ENCODE results near the gene RNF151.
"Not testable (repeated sequence)": the region's sequence is repeated elsewhere in the genome, so short reads cannot be mapped to it uniquely, and the experiment has no call there.

RNF151 gene

DNA sequence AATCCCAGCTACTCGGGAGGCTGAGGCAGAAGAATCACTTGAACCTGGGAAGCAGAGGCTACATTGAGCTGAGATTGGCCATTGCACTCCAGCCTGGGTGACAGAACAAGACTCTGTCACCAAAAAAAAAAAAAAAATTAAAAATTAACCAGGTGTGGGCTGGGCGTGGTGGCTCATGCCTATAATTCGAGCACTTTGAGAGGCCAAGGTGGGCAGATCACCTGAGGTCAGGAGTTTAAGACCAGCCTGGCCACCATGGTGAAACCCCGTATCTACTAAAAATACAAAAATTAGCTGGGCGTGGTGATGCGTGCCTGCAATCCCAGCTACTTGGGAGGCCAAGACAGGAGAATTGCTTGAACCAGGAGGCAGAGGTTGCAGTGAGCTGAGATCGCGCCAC lies 26.8 kb upstream of the RNF151 start:
- DNase-seq = not testable (repeated sequence)

DNA sequence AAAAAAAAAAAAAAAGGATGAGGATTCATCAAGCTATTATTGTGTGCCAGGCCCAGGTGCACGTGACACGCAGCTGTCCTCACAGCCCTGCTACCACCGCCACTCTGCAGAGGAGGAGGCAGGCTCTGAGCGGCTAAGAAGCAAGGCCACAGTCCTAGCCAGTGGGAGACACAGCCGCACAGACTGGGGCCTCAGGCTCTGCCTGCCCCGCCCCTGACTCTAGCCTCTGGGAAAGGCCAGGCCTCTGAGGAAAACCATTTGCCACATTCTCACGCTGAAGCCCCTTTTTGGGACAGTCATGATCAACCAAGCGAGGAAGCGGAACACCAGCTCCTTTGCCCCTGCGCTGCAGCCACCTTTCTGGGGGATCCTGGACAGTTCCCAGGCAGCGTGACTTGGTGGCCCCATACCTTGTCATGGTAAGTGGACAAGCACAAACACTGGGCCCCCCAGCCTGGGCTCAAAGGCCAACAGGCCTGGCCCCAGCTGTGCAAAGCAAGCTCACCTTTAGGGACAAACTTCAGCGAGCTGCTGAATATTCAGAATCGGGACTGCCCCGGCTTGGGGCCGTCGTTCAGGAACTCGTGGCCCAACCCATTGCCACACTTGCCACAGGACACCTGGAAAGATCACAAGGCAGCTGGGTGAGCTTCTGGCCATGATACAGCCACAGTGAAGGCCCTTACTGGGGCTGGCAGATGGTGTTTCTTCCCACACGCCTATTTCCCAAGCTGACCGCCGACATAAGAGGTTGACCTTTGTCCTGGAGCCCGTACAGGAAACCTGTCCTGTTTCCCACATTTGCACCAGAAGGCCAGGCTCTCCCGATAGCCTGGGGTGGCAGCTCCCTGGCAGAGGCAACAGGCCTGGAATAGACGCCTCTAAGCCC lies 26.1 kb upstream of the RNF151 start:
- DNase-seq = no peak

DNA sequence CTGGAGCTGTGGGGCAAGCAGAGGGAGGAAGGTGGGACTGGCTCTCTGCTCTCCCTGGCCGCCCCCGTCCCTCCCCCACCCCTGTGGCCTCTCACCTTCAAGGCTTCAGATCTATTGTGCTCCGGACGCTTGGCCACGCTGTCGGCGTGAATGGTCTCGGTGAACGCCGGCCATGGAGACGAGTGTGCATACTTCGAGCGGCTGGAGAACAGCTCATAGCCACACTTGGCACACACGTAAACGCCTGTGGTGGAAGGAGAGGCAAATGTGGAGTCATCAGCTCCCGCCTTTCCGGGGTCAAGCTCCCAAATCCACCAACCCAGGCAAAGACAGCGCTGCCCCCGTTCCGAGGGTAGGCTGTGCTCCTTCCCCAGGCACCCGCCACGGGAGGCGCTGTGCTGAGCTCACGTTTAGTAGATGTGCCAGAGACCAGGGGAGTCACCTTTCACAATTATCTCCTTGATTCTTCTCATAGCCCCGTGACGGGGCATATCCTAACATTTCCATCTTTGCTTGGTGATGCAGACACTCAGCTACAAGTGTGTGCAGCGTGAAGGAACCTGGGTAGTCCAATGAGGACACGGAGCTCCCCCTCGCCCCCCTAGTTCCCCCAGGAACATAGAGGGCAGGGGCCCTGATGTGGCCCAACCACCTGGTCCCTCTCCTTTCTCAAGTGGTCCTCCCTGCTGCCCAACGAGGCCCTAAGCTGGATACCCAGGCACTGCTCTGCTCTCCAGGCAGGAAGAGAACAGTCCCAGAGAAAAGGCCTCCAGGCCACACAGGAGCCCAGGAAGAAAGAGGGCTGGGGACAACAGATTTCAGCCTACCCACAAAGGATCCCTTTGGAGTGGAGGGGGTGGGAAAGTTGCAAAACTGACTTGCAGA lies 25.3 kb upstream of the RNF151 start:
- no peak for DNase-seq

DNA sequence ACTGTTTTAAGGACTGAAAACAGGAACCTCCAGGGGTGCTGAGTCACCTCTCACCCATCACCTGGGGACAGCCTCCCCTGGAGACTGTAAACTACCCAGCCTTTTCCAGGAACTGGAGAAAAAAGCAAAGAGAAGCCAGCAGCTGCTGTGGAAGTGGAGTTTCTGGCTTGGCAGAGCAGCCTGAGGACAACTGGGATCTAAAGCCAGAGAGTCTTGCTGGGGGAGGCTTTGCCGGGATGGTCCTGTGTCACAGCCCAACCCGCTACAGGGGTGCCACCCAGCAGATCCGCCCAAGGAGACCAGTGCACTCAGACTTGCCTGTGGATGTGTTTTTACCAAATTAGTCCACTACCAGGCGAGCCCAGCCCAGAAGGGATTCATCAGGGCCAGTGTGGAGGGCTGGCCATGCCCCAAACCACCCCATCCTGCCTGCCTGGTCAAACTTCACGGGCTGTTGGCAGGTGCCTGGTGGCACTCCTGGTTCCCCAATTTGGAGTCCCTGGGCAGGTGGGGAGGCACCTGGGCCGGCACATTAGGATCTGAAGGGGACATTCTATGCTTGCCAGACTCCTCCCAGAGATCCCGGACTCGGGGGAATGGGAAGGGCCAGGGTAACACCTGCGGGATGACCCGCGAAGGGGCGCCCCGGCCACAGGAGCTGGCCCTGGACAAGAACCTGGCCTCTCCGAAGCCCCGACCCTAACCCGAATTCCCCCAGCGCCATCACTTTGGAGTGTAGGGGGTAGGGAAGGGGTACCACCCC lies 24.4 kb upstream of the RNF151 start:
- DNase-seq = peak; percentile 54 to 71 (median 64)

DNA sequence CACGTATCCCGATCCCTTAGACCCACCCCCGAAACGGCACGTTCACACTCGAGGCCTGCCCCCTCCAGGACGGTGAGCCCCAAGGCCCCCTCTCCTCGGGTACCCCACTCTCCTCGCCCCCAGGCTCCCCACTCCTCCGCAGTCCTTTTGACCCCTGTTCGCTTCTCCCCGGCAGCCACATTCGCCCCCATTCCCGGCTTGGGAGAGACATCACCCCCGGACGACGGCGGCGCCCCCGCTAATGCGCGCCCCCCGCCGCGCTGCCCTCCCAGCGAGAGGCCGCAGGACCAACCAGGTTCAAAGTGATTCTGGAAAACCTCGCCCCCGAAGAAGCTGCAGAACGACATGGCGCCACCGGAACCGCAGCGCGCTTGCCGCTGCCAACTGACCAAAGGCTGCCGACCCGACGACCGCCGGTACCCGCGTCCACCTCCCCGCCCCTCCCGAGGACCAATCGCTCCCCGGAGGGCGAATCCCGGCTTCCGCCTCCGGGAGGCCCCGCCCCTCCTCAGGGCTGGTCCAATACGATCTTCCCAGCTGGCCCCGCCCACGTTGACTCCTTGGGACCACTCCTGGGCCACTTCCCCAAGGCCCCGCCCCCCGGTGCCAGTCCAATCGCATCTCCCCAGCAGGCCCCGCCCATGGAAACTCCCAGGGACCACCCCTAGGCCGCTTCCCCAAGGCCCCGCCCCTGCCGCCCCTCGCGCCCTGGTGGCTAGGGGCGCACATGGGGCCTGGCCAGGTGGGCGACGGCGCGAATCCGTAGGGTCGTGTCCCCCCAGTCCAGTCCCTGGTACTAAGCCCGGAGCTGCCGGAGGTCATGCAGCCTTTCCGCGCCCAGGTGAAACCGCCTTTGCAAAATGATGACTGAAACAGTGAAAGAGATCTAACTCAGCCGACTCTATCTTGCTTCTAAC lies 23.6 kb upstream of the RNF151 start, which contains the start of gene MSRB1:
Gene MSRB1, minus strand, starts transcription at position 390 of the 917 bp plus-strand sequence. Its CDS starts 43 bp downstream, at position 347.
- DNase-seq = peak; percentile 100

DNA sequence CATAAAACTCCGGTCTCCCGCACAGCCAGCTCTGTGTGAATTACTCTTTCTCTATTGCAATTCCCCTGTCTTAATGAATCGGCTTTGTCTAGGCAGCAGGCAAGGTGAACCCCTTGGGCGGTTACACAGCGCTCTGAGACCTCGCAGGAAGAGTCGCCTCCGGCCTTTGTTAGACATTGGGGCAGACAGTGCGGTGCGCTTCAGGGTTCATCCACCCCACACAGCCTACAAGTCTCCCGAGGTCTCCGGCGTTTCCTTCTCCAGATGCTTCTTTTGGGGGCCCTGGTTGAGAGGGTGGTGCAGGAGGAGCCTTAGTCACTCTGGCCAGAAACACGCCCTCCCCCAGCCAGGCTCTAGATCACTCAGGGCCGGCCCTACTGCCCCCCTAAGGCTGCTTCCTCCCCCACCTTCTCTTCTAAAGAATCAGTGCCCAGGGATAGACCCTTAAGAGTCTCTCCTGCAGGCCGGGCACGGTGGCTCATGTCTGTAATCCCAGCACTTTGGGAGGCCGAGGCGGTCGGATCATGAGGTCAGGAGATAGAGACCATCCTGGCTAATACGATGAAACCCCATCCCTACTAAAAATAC lies 21.9 kb upstream of the RNF151 start:
- DNase-seq = no peak

DNA sequence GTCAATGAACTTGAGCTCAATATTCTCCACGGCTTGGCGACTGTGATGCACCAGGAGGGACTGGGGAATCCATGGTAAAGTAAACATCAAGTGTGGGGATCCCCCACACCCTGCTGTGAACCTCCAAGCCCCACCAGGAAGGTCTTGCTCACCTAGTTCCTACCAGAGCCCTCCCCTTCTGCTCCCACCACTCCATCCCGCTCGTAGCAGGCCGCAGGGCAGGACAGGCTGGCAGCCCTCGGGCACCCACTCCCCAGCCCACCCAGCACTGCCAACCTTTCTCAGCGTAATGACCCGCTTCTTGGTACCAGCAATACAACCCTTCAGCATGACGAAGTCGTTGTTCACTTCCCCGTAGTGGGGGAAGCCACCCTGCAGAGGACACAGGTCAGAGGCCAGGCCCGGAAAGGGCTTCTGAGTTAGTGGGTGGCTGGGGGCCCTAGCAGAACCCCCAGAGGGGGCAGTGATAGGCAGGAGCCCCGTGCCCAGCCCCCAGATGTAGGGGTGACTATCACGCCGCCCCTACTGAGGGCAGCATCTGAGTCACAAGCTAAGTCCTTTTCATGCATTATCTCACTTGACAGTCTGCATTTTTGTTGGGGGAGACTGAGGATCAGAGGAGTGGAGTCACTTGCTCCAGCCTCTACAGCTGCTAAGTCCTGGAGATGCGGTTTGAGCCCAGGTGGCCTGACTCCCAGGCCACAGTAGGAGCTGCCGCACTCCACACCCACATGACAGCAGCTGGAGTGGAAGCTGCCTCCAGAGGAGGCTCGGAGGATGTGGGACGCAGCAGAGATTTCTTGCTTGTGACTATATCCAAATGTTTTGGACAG lies 20.9 kb upstream of the RNF151 start:
- no peak for DNase-seq

DNA sequence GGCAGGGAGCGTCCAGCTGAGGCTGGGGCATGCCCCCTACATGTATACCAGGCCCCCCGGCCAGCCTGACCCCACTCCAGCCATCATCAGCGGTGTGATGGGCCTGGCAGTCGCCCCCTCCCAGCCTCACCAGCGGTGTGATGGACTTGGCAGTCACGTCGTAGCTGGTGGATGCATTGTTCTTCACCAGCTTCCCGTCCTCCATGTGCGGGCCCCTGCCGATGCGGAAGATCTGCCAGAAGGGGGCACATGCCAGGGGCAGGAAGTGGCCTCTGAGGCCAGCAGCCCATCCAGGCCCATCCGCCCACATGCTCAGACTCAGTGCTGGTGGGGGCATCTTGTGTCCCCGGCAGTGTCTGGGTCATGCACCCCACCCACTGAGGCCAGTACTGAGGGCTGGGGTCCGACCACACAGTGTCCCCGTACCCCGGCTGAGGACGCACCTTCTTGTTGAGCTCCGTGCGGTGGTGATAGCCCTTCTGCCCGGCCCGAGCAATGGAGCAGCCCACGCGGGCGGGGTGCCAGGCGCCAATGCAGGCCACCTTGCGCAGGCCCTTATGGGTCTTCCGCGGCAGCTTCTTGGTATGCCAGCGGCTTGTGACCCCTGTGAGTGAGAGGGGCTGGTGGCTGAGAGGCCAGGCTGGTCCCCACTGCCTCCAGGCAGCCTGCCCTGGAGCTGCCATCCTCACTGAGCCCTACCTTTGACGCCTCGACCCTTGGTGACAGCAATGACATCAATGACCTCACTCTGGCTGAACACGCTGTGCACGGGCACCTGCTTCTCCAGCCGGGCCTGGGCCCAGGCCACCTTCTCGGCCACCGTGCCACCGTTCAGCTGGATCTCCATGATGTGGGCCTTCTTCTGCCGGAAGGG lies 19.9 kb upstream of the RNF151 start:
- no peak for DNase-seq

DNA sequence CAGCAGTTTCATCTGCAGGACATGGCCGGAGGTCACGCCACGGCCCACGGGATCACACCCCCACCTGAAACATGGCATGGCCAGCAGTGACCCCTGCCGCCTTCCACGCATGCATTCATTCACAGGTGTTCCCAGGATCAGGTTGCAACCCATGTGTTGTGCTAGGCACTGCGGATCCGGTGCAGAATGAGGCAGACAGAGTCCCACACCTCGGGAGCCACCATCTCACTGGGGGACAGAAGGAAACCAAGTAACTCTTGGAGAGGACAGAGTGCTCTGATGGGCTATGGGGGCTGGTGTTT lies 19.3 kb upstream of the RNF151 start:
- DNase-seq = no peak

DNA sequence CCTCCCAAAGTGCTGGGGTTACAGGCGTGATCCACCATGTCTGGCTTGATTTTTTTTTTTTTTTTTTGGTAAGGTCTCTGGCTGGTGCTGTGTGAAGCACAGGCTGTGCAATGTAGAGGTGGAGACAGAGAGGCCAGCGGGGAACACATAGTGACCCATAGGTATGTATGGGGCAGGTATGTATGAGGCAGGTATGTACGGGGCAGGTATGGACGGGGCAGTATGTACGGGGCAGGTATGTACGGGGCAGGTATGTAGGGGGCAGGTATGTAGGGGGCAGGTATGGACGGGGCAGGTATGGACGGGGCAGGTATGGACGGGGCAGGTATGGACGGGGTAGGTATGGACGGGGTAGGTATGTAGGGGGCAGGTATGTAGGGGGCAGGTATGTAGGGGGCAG lies 17.1 kb upstream of the RNF151 start:
- DNase-seq = no peak

DNA sequence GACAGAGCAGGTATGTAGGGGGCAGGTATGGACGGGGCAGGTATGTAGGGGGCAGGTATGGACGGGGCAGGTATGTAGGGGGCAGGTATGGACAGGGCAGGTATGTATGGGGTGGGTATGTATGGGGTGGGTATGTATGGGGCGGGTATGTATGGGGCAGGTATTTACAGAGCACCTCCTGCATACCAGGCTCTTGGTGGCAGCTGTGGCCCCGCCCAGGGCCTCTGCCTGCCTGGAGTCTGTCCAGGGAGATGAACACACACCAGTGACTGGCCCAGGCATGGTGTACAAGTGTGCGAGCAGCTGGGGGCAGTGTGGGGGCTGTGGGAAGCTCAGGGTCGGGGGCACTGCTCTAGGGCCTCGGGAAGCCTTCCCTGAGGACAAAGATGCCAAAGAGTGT lies 16.6 kb upstream of the RNF151 start:
- no peak for DNase-seq

DNA sequence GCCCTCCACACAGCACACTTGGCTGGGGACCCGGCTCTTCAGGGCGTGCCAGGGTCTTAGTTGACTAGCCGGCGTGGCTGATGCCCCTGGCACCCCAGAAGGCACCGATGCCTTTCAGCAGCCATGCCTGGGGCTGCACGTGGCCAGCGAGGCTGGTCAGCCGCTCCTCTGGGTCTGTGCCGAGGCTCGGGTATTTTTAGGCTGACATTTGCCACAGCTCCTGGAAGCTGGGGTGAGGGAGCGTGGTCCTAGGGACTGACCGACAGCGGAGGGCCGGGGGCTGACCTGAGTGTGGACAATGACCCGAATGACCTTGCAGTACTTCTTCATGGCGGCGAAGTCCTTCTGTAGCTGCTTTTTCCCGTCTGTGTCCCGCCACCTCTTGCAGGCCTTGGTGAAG lies 16.1 kb upstream of the RNF151 start:
- no peak for DNase-seq

DNA sequence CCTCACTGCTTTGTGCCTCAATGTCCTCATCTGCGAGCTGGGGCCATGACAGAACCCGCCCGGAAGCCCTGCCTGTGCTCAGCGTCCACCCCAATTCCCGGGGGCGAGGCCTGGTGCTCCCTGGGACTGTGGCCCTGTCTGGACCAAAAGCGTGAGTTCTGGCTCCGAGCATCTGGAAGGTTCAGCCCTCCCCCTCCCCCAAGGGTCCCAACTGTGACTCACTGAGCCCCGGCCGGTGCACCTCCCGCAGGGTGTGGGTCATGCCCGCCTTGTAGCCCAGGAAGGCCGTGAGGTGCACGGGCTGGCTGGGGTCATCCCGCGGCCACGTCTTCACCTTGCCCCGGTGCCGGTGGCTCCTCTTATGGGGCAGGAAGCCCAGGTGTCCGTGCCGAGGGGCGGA lies 12.9 kb upstream of the RNF151 start:
- no peak for DNase-seq

DNA sequence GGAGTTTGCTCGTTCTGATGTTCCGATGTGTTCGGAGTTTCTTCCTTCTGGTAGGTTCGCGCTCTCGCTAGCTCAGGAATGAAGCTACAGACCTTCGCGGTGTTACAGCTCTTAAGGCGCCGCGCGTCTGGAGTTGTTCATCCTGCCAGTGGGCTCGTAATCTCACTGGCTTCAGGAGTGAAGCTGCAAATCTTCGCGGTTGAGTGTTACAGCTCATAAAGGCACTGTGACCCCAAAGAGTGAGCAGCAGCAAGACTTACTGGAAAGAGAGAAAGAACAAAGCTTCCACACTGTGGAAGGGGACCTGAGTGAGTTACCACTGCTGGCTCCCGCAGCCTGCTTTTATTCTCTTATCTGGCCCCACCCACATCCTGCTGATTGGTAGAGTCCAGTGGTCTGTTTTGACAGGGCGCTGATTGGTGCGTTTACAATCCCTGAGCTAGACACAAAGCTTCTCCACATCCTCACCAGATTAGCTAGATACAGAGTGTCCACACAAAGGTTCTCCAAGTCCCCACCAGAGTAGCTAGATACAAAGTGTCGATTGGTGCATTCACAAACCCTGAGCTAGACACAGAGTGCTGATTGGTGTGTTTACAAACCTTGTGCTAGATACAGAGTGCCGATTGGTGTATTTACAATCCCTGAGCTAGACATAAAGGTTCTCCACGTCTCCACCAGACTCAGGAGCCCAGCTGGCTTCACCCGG lies 9.1 kb upstream of the RNF151 start:
- DNase-seq = not testable (repeated sequence)

DNA sequence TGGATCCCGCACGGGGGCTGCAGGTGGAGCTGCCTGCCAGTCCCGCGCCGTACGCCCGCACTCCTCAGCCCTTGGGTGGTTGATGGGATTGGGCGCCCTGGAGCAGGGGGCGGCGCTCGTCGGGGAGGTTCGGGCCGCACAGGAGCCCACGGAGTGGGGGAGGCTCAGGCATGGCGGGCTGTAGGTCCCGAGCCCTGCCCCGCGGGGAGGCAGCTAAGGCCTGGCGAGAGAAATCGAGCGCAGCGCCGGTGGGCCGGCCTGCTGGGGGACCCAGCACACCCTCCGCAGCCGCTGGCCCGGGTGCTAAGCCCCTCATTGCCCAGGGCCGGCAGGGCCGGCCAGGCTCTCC lies 8.5 kb upstream of the RNF151 start:
- not testable (repeated sequence) for DNase-seq

DNA sequence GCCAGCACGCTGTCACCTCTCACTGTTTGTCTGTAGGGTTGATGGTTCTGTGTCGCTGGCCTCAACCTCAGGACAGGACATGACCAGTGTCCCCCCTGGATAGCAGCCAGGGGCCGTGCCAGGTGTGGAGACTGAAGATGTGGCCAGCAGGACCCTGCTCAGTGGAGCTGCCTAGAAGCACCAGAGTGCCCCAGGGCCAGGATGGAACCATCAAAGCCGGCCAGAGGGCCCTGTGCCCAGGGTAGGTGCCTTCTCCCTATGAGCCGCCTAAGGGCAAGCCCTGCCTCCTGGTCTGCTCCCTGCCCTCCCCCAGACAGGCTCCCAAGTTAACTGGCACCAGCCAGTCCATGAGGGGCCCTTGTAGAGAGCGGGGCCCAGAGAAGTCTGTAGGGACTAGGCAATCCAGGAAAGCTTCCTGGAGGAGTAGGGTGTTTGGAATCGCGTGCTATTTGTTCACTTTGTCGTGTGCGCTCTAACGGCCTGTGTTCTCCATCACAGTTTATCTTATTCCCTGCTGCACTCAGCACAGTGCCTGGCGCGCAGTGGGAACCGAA lies 7.9 kb upstream of the RNF151 start:
- DNase-seq = no peak

DNA sequence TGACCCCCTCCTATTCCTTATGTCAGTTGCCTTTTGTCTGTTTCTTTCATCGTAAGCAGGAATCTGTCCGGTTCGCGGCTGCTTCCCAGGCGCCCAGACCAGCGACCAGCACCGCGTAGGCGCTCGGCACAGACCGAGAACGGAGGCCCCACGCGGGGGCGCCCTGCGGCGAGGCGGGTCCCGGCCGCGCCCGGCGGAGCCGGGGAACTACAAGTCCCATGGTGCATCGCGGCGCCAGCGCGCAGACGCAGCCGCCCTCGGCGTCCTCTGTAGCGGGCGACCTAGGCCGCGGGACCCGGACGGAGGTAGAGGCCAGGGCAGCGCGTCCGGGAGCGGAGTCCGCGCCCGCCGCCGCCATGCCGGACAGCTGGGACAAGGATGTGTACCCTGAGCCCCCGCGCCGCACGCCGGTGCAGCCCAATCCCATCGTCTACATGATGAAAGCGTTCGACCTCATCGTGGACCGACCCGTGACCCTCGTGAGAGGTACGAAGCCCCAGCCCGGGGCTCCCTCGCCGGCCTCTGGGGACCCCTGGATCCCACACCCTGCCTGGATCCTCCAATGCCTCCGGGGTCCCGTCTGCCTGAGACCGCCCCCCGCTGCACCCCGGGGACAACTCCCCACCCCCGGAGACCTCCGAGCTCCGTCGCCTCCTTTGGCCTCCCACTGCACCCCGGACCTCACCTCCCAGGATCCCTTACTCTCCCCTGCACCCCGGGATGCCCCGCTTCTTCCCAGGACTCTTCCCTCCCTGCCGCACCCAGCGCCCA lies 7.2 kb upstream of the RNF151 start, which contains the start of gene NDUFB10:
Gene NDUFB10, plus strand, starts transcription at position 270 of the 771 bp plus-strand sequence. Its CDS starts 87 bp downstream, at position 357.
- peak; percentile 95 to 99 (median 98) for DNase-seq

Data from suppressor macrophage treated with lipopolysaccharide for 1 hour (primary cell).